NT2/D1 (cell line): ENCODE results near the gene CNPY1.

Source experiments
- DNase-seq: peaks from one replicate; pipeline ENCODE4 v3.0.0-alpha.2; 2011; ENCODE audit warnings: low read depth, low spot score
- H3K27me3 ChIP-seq: 2 replicates; pipeline ENCODE4 v1.6.0; 2011; ENCODE audit warnings: mild to moderate bottlenecking; ENCODE audit not compliant: insufficient read length, insufficient read depth
- H3K36me3 ChIP-seq: 2 replicates; pipeline ENCODE4 v1.6.1; 2011; ENCODE audit warnings: mild to moderate bottlenecking, low read length, mixed read lengths; ENCODE audit not compliant: insufficient read depth, insufficient read length
- H3K4me1 ChIP-seq: 2 replicates; pipeline ENCODE4 v1.5.1; 2011; ENCODE audit not compliant: insufficient read depth, insufficient read length
- H3K4me3 ChIP-seq: 2 replicates; pipeline ENCODE4 v1.5.1; 2011; ENCODE audit warnings: low read depth; ENCODE audit not compliant: insufficient read length
- H3K9ac ChIP-seq: 2 replicates; pipeline ENCODE4 v1.6.0; 2011; ENCODE audit warnings: low read depth; ENCODE audit not compliant: insufficient read length
- H3K9me3 ChIP-seq: 2 replicates; pipeline ENCODE4 v1.5.1; 2011; ENCODE audit warnings: mild to moderate bottlenecking, low read length; ENCODE audit not compliant: insufficient read depth
- SUZ12 ChIP-seq: IDR thresholded peaks from 2 replicates; pipeline ENCODE4 v1.6.1; 2011; ENCODE audit not compliant: insufficient read length, insufficient read depth; ENCODE audit errors: extremely low read depth
- YY1 ChIP-seq: IDR thresholded peaks from 2 replicates; pipeline ENCODE4 v1.6.1; 2011; ENCODE audit not compliant: insufficient read length, insufficient read depth
- ZNF274 ChIP-seq: IDR thresholded peaks from 2 replicates; pipeline ENCODE4 v1.6.1; 2011; ENCODE audit warnings: mild to moderate bottlenecking, low read depth, low read length

The CNPY1 gene

GRCh38 chr7:155584763-155585531, 38.6 kb upstream of the CNPY1 start:
- TF ChIP-seq ZNF274 (no peak), YY1 (no peak), SUZ12 (no peak)
- Histone ChIP-seq H3K4me3 (no peak overlapping the region), H3K36me3 (no peaks in the 10 kb centered on the region), H3K27me3 (no peaks in the 10 kb centered on the region), H3K9ac (no peak overlapping the region), H3K4me1 (no peaks in the 10 kb centered on the region), H3K9me3 (no peaks in the 10 kb centered on the region)
- DNase-seq = no peak

- Histone ChIP-seq H3K4me3 (no peak overlapping the region), H3K4me1 (no peaks in the 10 kb centered on the region), H3K36me3 (no peaks in the 10 kb centered on the region), H3K27me3 (no peaks in the 10 kb centered on the region), H3K9ac (no peak overlapping the region), H3K9me3 (no peaks in the 10 kb centered on the region)
- DNase-seq = no peak
- TF ChIP-seq YY1 = no peak
- TF ChIP-seq ZNF274 = no peak
- TF ChIP-seq SUZ12 = no peak
Observed at GRCh38 chr7:155584261-155584660, 37.9 kb upstream of the CNPY1 start.

GRCh38 chr7:155583636-155584035, 37.3 kb upstream of the CNPY1 start:
- Histone ChIP-seq H3K27me3 (no peaks in the 10 kb centered on the region), H3K9me3 (no peaks in the 10 kb centered on the region), H3K4me3 (no peak overlapping the region), H3K9ac (no peak overlapping the region), H3K4me1 (no peaks in the 10 kb centered on the region), H3K36me3 (no peaks in the 10 kb centered on the region)
- TF ChIP-seq YY1 (no peak), SUZ12 (no peak), ZNF274 (no peak)
- DNase-seq = no peak

GRCh38 chr7:155581954-155582353, 35.6 kb upstream of the CNPY1 start:
- H3K36me3 ChIP-seq = no peaks in the 10 kb centered on the region
- no peak overlapping the region for H3K9ac ChIP-seq
- H3K9me3 ChIP-seq = no peaks in the 10 kb centered on the region
- no peaks in the 10 kb centered on the region for H3K4me1 ChIP-seq
- DNase-seq = no peak
- H3K27me3 ChIP-seq = no peaks in the 10 kb centered on the region
- H3K4me3 ChIP-seq = no peak overlapping the region
- no peak for TF ChIP-seq ZNF274
- no peak for TF ChIP-seq YY1
- no peak for TF ChIP-seq SUZ12

- DNase-seq = no peak
- H3K9me3 ChIP-seq = no peaks in the 10 kb centered on the region
- H3K4me1 ChIP-seq = no peaks in the 10 kb centered on the region
- no peaks in the 10 kb centered on the region for H3K36me3 ChIP-seq
- H3K9ac ChIP-seq = no peak overlapping the region
- no peak overlapping the region for H3K4me3 ChIP-seq
- H3K27me3 ChIP-seq = no peaks in the 10 kb centered on the region
- TF ChIP-seq SUZ12 (no peak), ZNF274 (no peak), YY1 (no peak)
Observed at GRCh38 chr7:155581107-155581830, 34.9 kb upstream of the CNPY1 start.

GRCh38 chr7:155580367-155580766, 34.0 kb upstream of the CNPY1 start:
- H3K27me3 ChIP-seq = no peaks in the 10 kb centered on the region
- no peak for DNase-seq
- H3K9ac ChIP-seq = no peak overlapping the region
- H3K4me1 ChIP-seq = no peaks in the 10 kb centered on the region
- TF ChIP-seq ZNF274 = no peak
- no peak for TF ChIP-seq SUZ12
- no peak for TF ChIP-seq YY1
- no peak overlapping the region for H3K4me3 ChIP-seq
- no peaks in the 10 kb centered on the region for H3K36me3 ChIP-seq
- H3K9me3 ChIP-seq = no peaks in the 10 kb centered on the region

- TF ChIP-seq YY1 (no peak), ZNF274 (no peak), SUZ12 (no peak)
- H3K27me3 ChIP-seq = no peaks in the 10 kb centered on the region
- H3K9ac ChIP-seq = no peak overlapping the region
- no peak overlapping the region for H3K4me3 ChIP-seq
- H3K9me3 ChIP-seq = no peaks in the 10 kb centered on the region
- no peak for DNase-seq
- no peaks in the 10 kb centered on the region for H3K36me3 ChIP-seq
- no peaks in the 10 kb centered on the region for H3K4me1 ChIP-seq
Observed at GRCh38 chr7:155579565-155579964, 33.2 kb upstream of the CNPY1 start.
